Activated T-cell treated with anti-CD3 and anti-CD28 coated beads, Interleukin-2, amount 50 U/mL, for 24 hours (primary cell): ENCODE measurements around the gene INO80B.
A peak's percentile ranks its signal among the peaks of the same experiment; 100 is the strongest.
"Not testable (repeated sequence)": the region's sequence is repeated elsewhere in the genome, so short reads cannot be mapped to it uniquely, and the experiment has no call there.

Experiments used
- DNase-seq: peaks from one replicate; pipeline ENCODE4 v3.0.0-alpha.2; 2020
- H3K27ac Mint-ChIP-seq: 2 replicates; pipeline ENCODE4 v1.8.0; 2020; ENCODE audit warnings: mild to moderate bottlenecking, mixed read lengths
- H3K27me3 Mint-ChIP-seq: 2 replicates; pipeline ENCODE4 v1.8.0; 2020; ENCODE audit warnings: mixed read lengths
- H3K36me3 Mint-ChIP-seq: 2 replicates; pipeline ENCODE4 v1.8.0; 2020; ENCODE audit warnings: low read depth, mixed read lengths
- H3K4me1 Mint-ChIP-seq: 2 replicates; pipeline ENCODE4 v1.8.0; 2020; ENCODE audit warnings: low read depth, mixed read lengths
- H3K4me3 Mint-ChIP-seq: 2 replicates; pipeline ENCODE4 v1.8.0; 2020; ENCODE audit warnings: mild to moderate bottlenecking, moderate library complexity, mixed read lengths
- H3K9me3 Mint-ChIP-seq: 2 replicates; pipeline ENCODE4 v1.8.0; 2020; ENCODE audit warnings: mixed read lengths

The INO80B gene

GRCh38 chr2:74457129-74457548 lies 2.3 kb downstream of the INO80B start:
- Mint-ChIP-seq H3K4me3 (peak overlapping the region; percentile 92), H3K4me1 (peaks cover 60% of the 10 kb centered on the region), H3K9me3 (no peaks in the 10 kb centered on the region), H3K27ac (peak overlapping the region; percentile 97), H3K27me3 (no peaks in the 10 kb centered on the region), H3K36me3 (peaks cover 55% of the 10 kb centered on the region)
- no peak for DNase-seq

- H3K27ac Mint-ChIP-seq, result peak overlapping the region; percentile 97
These were observed 2.8 kb downstream of the INO80B start for GRCh38 chr2:74457549-74458131.

GRCh38 chr2:74458132-74458937 lies 3.4 kb downstream of the INO80B start, which contains the start of gene WBP1:
WBP1 (plus strand) TSS chr2:74458438; CDS start chr2:74458603, 165 bp downstream.
- Mint-ChIP-seq H3K4me1 (peaks cover 56% of the 10 kb centered on the region), H3K4me3 (peak within 1 kb of the TSS; percentile 92), H3K36me3 (peaks cover 67% of the 10 kb centered on the region), H3K27me3 (no peaks in the 10 kb centered on the region), H3K9me3 (no peaks in the 10 kb centered on the region), H3K27ac (peak within 1 kb of the TSS; percentile 97)
- peak; percentile 96 for DNase-seq

More at GRCh38 chr2:74457549-74458131, 2.8 kb downstream of the INO80B start:
- Mint-ChIP-seq H3K27me3 (no peaks in the 10 kb centered on the region), H3K36me3 (peaks cover 60% of the 10 kb centered on the region), H3K4me1 (peaks cover 56% of the 10 kb centered on the region), H3K4me3 (peak overlapping the region; percentile 92), H3K9me3 (no peaks in the 10 kb centered on the region)
- peak; percentile 89 for DNase-seq

GRCh38 chr2:74458938-74459363 lies 4.1 kb downstream of the INO80B start:
- Mint-ChIP-seq H3K27me3 (no peaks in the 10 kb centered on the region), H3K9me3 (no peaks in the 10 kb centered on the region), H3K36me3 (peaks cover 70% of the 10 kb centered on the region), H3K4me1 (peaks cover 59% of the 10 kb centered on the region), H3K4me3 (peak overlapping the region; percentile 92), H3K27ac (peak overlapping the region; percentile 97)
- no peak for DNase-seq

- peaks cover 58% of the 10 kb centered on the region for H3K4me1 Mint-ChIP-seq
- peaks cover 76% of the 10 kb centered on the region for H3K36me3 Mint-ChIP-seq
- peak overlapping the region; percentile 97 for H3K27ac Mint-ChIP-seq
- not testable (repeated sequence) for DNase-seq, H3K9me3 Mint-ChIP-seq, H3K27me3 Mint-ChIP-seq
- H3K4me3 Mint-ChIP-seq, result peak overlapping the region; percentile 92
These were observed 4.7 kb downstream of the INO80B start for GRCh38 chr2:74459503-74460118.

GRCh38 chr2:74460187-74460586 lies 5.3 kb downstream of the INO80B start:
- Mint-ChIP-seq H3K4me1 (peaks cover 54% of the 10 kb centered on the region), H3K27ac (peak overlapping the region; percentile 97), H3K36me3 (peaks cover 75% of the 10 kb centered on the region)
- H3K27me3 Mint-ChIP-seq, H3K9me3 Mint-ChIP-seq, DNase-seq, H3K4me3 Mint-ChIP-seq: not testable (repeated sequence)

GRCh38 chr2:74461187-74462053 lies 6.5 kb downstream of the INO80B start:
- H3K27ac Mint-ChIP-seq, result peak overlapping the region; percentile 52
- no peak for DNase-seq
- no peaks in the 10 kb centered on the region for H3K27me3 Mint-ChIP-seq

GRCh38 chr2:74462054-74462785 lies 7.3 kb downstream of the INO80B start:
- Mint-ChIP-seq H3K9me3 (no peaks in the 10 kb centered on the region), H3K27me3 (no peaks in the 10 kb centered on the region), H3K4me1 (peaks cover 38% of the 10 kb centered on the region), H3K4me3 (no peak overlapping the region), H3K27ac (peak overlapping the region; percentile 73), H3K36me3 (peaks cover 64% of the 10 kb centered on the region)
- no peak for DNase-seq

More at GRCh38 chr2:74461187-74462053, 6.5 kb downstream of the INO80B start:
- H3K36me3 Mint-ChIP-seq, result peaks cover 72% of the 10 kb centered on the region
- no peak overlapping the region for H3K4me3 Mint-ChIP-seq
- no peaks in the 10 kb centered on the region for H3K9me3 Mint-ChIP-seq
- H3K4me1 Mint-ChIP-seq, result peaks cover 45% of the 10 kb centered on the region

GRCh38 chr2:74462786-74463105 lies 7.9 kb downstream of the INO80B start:
- H3K27me3 Mint-ChIP-seq, result no peaks in the 10 kb centered on the region
- H3K36me3 Mint-ChIP-seq, result peaks cover 61% of the 10 kb centered on the region
- H3K27ac Mint-ChIP-seq, result peak overlapping the region; percentile 73

GRCh38 chr2:74464406-74464805 lies 9.5 kb downstream of the INO80B start:
- Mint-ChIP-seq H3K4me3 (peak overlapping the region; percentile 99), H3K4me1 (peaks cover 29% of the 10 kb centered on the region)
- DNase-seq, result no peak

More at GRCh38 chr2:74462786-74463105, 7.9 kb downstream of the INO80B start:
- no peak for DNase-seq
- Mint-ChIP-seq H3K9me3 (no peaks in the 10 kb centered on the region), H3K4me1 (peaks cover 38% of the 10 kb centered on the region), H3K4me3 (peak overlapping the region; percentile 99)

GRCh38 chr2:74470742-74471141 lies 15.9 kb downstream of the INO80B start:
- H3K4me1 Mint-ChIP-seq, result peaks cover 31% of the 10 kb centered on the region
- H3K36me3 Mint-ChIP-seq, result peaks cover 50% of the 10 kb centered on the region
- peak overlapping the region; percentile 56 for H3K4me3 Mint-ChIP-seq
- not testable (repeated sequence) for H3K9me3 Mint-ChIP-seq, H3K27me3 Mint-ChIP-seq, DNase-seq
- peak overlapping the region; percentile 91 for H3K27ac Mint-ChIP-seq

More at GRCh38 chr2:74464406-74464805, 9.5 kb downstream of the INO80B start:
- H3K27me3 Mint-ChIP-seq, result no peaks in the 10 kb centered on the region
- H3K27ac Mint-ChIP-seq, result peak overlapping the region; percentile 86
- no peaks in the 10 kb centered on the region for H3K9me3 Mint-ChIP-seq
- H3K36me3 Mint-ChIP-seq, result peaks cover 54% of the 10 kb centered on the region

GRCh38 chr2:74471332-74472065 lies 16.6 kb downstream of the INO80B start:
- H3K36me3 Mint-ChIP-seq, result peaks cover 55% of the 10 kb centered on the region
- H3K27me3 Mint-ChIP-seq, result no peaks in the 10 kb centered on the region
- H3K4me1 Mint-ChIP-seq, result peaks cover 27% of the 10 kb centered on the region
- H3K9me3 Mint-ChIP-seq, result no peaks in the 10 kb centered on the region
- H3K4me3 Mint-ChIP-seq, result peak overlapping the region; percentile 96
- peak overlapping the region; percentile 99 for H3K27ac Mint-ChIP-seq
- no peak for DNase-seq
